MCF 10A (cell line): ENCODE measurements around the gene GCDH. TPM values are rescaled to one million over a fixed set of nuclear protein-coding genes. Genes with fewer than 3 reads are reported as not detected.

ENCODE experiments used
- BruUV-seq: library from RNA; stranded (reverse); fragments of 400-500 nt; replicated peaks from 2 replicates; lab custom pipeline; 2021; lab: Mats Ljungman, UMichigan
- CTCF ChIA-PET: fragments of 300-600 bp; sonication (Branson Sonifier 250); formaldehyde crosslinking; extraction: SDS; loops from one replicate; lab custom pipeline; 2021; ENCODE audit warnings: antibody characterized with exemption, inconsistent platforms; lab: Yijun Ruan, JAX
- POLR2A ChIA-PET: fragments of 300-600, 350-650 bp; sonication (Branson Sonifier 250); formaldehyde crosslinking; extraction: SDS; loops from one replicate; lab custom pipeline; 2020; ENCODE audit warnings: antibody characterized with exemption, inconsistent platforms; lab: Yijun Ruan, JAX
- DNase-seq: peaks from one replicate; pipeline ENCODE4 v3.0.0-alpha.2; 2018; ENCODE audit not compliant: unreplicated experiment
- H3K27ac Mint-ChIP-seq: one replicate; pipeline ENCODE4 v1.8.0; 2022; ENCODE audit warnings: mild to moderate bottlenecking, low read depth, mixed read lengths; ENCODE audit not compliant: unreplicated experiment
- H3K27me3 Mint-ChIP-seq: one replicate; pipeline ENCODE4 v1.8.0; 2022; ENCODE audit warnings: mixed read lengths; ENCODE audit not compliant: insufficient read depth, unreplicated experiment
- H3K36me3 Mint-ChIP-seq: one replicate; pipeline ENCODE4 v1.8.0; 2022; ENCODE audit warnings: mild to moderate bottlenecking, moderate library complexity, mixed read lengths; ENCODE audit not compliant: insufficient read depth, unreplicated experiment
- H3K4me1 Mint-ChIP-seq: one replicate; pipeline ENCODE4 v1.8.0; 2022; ENCODE audit warnings: mixed read lengths; ENCODE audit not compliant: insufficient read depth, unreplicated experiment
- H3K4me3 Mint-ChIP-seq: one replicate; pipeline ENCODE4 v1.8.0; 2022; ENCODE audit warnings: mild to moderate bottlenecking, moderate library complexity, mixed read lengths; ENCODE audit not compliant: unreplicated experiment
- H3K9me3 Mint-ChIP-seq: one replicate; pipeline ENCODE4 v1.8.0; 2022; ENCODE audit warnings: mixed read lengths; ENCODE audit not compliant: unreplicated experiment
- CTCF ChIP-seq: fragments of 200-600 bp; IDR thresholded peaks from one replicate; pipeline ENCODE4 v1.8.0; 2022; ENCODE audit warnings: antibody characterized with exemption, mild to moderate bottlenecking; ENCODE audit not compliant: unreplicated experiment
- intact Hi-C: fragments of 100-400 bp; cut with micrococcal nuclease; formaldehyde crosslinking; loops from 2 replicates; pipeline ENCODE4 v1.14.1; 2022
- total RNA-seq: library from RNA; stranded (reverse); gene quantifications from 2 replicates; pipeline ENCODE4 v1.2.3, GENCODE V29; 2022

Gene GCDH
- total RNA-seq, 1 experiment from 2014 or later, result 38.0 TPM

GRCh38 chr19:12896460-12896859 lies 5.5 kb downstream of the GCDH start:
- POLR2A ChIA-PET, result no interaction called here
- BruUV-seq, result no TSS peak
- Mint-ChIP-seq H3K4me1 (peaks cover 6% of the 10 kb centered on the region), H3K4me3 (no peak overlapping the region), H3K9me3 (no peaks in the 10 kb centered on the region), H3K27ac (no peak overlapping the region), H3K36me3 (peaks cover 24% of the 10 kb centered on the region), H3K27me3 (no peaks in the 10 kb centered on the region)
- DNase-seq, result no peak
- intact Hi-C loops, result no loop called here
- no peak for TF ChIP-seq CTCF
- CTCF ChIA-PET, result no interaction called here

- no peak for DNase-seq
- intact Hi-C loops, result no loop called here
- ChIA-PET POLR2A (interaction anchor here (1.1 to 3.3 kb wide), 4 partner anchors 8 to 19 kb away, joined by 3 to 13 read pairs (median 8); partner anchors contain the start of genes DNASE2, GCDH and SYCE2), CTCF (no interaction called here)
- Mint-ChIP-seq H3K36me3 (peaks cover 19% of the 10 kb centered on the region), H3K27me3 (no peaks in the 10 kb centered on the region), H3K27ac (no peak overlapping the region), H3K4me1 (no peaks in the 10 kb centered on the region), H3K9me3 (no peaks in the 10 kb centered on the region), H3K4me3 (no peak overlapping the region)
- TF ChIP-seq CTCF, result no peak
- BruUV-seq, result no TSS peak
Observed at GRCh38 chr19:12899891-12900518, 9.0 kb downstream of the GCDH start.

GRCh38 chr19:12907166-12907565 lies 16.2 kb downstream of the GCDH start:
- H3K36me3 Mint-ChIP-seq, result peaks cover 7% of the 10 kb centered on the region
- no peak for DNase-seq
- H3K4me3 Mint-ChIP-seq, result no peak overlapping the region
- BruUV-seq, result no TSS peak
- ChIA-PET CTCF (interaction anchor here (0.6 to 1.1 kb wide), 3 partner anchors 14 to 142 kb away, joined by 3 to 4 read pairs (median 3); no protein-coding TSS in a partner anchor), POLR2A (interaction anchor here (0.9 kb wide), 2 partner anchors 8 to 17 kb away, joined by 3 to 5 read pairs; no protein-coding TSS in a partner anchor)
- H3K4me1 Mint-ChIP-seq, result no peaks in the 10 kb centered on the region
- no peaks in the 10 kb centered on the region for H3K9me3 Mint-ChIP-seq
- intact Hi-C loops, result no loop called here
- no peak overlapping the region for H3K27ac Mint-ChIP-seq
- no peaks in the 10 kb centered on the region for H3K27me3 Mint-ChIP-seq
- TF ChIP-seq CTCF, result no peak

GRCh38 chr19:12912571-12912970 lies 21.6 kb downstream of the GCDH start:
- ChIA-PET POLR2A (interaction anchor here (0.7 kb wide), 3 partner anchors 9 to 1110 kb away, joined by 3 to 4 read pairs (median 4); no protein-coding TSS in a partner anchor), CTCF (interaction anchor here (0.6 kb wide), 1 partner anchor 294 kb away, joined by 6 read pairs; no protein-coding TSS in a partner anchor)
- H3K36me3 Mint-ChIP-seq, result no peaks in the 10 kb centered on the region
- no peaks in the 10 kb centered on the region for H3K4me1 Mint-ChIP-seq
- H3K27ac Mint-ChIP-seq, result no peak overlapping the region
- no peak for DNase-seq
- BruUV-seq, result no TSS peak
- H3K4me3 Mint-ChIP-seq, result no peak overlapping the region
- intact Hi-C loops, result no loop called here
- no peaks in the 10 kb centered on the region for H3K9me3 Mint-ChIP-seq
- H3K27me3 Mint-ChIP-seq, result no peaks in the 10 kb centered on the region
- TF ChIP-seq CTCF, result no peak
